GM12864 (cell line): ENCODE results near the gene PIP5K1B.

ENCODE experiments used
- DNase-seq: peaks from one replicate; pipeline ENCODE4 v3.0.0-alpha.2; 2011; ENCODE audit warnings: low read depth
- H3K4me3 ChIP-seq: 2 replicates; pipeline ENCODE4 v1.5.1; 2011; ENCODE audit warnings: mild to moderate bottlenecking, low read depth, low read length, control low read depth
- TF ChIP-seq, protein P1 (sequence below): IDR thresholded peaks from 2 replicates; pipeline ENCODE4 v1.5.1; 2011; ENCODE audit warnings: low read depth, mild to moderate bottlenecking, moderate library complexity, low read length, control low read depth, inconsistent platforms; ENCODE audit errors: missing control alignments

The PIP5K1B gene

DNA sequence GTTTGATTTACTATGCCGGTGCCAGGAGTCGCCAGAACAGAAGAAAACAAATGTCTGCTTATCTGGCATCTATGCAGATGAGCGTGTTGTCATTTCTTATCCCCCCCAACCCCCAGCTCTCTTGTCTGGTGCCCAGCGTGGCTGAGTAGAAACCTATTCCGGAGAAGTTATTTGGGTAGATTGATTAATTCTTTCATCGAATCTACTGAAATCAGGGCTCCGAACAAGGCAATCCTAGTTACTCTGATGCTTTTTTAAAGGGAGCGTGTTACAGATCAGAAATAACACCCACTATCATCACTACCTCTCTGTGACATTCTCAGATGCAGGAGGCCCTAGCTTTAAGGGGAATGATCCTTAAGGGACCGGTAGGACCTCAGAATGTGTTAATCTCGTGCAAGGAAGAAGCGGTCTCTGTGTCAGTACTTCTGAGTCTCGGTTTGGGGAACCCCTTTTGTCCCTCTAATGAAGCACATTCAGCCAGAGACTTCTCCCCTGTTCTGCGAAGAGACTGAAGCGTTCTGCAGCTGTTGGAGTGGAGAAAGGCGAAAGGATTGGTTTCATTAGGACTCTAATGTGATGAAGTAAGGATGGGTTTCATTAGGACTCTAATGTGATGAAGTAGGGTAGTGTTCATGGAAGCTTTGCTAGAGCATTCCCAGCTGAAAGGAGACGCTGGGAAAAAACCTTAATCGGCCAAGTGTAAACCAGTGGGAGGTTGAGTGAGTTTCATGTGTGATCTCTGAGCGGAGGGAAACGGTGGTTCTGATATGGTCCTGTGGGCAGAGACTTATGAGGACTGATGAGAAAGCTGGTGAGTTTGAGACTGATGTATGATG is 1.5 kb downstream of the PIP5K1B start:
- peak overlapping the region; percentile 84 for H3K4me3 ChIP-seq
- DNase-seq: peak; percentile 58
- TF ChIP-seq, protein P1, sequence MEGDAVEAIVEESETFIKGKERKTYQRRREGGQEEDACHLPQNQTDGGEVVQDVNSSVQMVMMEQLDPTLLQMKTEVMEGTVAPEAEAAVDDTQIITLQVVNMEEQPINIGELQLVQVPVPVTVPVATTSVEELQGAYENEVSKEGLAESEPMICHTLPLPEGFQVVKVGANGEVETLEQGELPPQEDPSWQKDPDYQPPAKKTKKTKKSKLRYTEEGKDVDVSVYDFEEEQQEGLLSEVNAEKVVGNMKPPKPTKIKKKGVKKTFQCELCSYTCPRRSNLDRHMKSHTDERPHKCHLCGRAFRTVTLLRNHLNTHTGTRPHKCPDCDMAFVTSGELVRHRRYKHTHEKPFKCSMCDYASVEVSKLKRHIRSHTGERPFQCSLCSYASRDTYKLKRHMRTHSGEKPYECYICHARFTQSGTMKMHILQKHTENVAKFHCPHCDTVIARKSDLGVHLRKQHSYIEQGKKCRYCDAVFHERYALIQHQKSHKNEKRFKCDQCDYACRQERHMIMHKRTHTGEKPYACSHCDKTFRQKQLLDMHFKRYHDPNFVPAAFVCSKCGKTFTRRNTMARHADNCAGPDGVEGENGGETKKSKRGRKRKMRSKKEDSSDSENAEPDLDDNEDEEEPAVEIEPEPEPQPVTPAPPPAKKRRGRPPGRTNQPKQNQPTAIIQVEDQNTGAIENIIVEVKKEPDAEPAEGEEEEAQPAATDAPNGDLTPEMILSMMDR: no peak

DNA sequence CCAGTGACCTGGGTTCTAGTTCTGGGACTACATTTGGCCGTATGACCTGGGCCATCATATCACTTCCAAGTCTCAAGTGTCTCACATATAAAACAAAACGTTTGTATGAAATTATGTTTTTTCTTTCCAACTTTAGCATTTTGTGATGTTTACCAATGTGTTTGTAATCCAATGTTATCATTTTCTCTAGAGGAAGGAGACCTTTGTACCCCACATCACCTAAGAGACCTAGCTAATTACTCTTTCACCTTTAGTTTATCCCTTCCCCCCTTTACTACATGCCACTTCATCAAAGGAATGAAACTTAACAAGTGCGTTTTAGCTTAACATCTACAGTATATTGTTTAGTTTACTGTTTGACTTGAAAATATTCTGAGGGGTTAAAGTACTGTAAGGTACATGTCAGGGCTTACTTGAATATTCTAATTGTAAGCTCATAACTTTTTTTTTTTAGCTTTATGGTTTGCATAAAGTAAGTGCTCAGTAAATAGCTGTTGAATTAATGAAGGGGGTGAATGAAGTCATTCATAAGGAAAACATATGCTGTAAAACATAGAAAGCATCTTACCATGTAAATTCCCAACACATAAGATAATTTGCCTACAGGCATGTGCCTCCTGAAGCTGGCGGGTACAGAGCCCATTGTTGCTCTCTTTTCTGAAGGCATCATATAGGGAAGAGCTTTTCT is 2.9 kb downstream of the PIP5K1B start:
- TF ChIP-seq, protein P1: no peak
- H3K4me3 ChIP-seq: no peak overlapping the region; the same call in 1 of the 2 replicates
- no peak for DNase-seq

DNA sequence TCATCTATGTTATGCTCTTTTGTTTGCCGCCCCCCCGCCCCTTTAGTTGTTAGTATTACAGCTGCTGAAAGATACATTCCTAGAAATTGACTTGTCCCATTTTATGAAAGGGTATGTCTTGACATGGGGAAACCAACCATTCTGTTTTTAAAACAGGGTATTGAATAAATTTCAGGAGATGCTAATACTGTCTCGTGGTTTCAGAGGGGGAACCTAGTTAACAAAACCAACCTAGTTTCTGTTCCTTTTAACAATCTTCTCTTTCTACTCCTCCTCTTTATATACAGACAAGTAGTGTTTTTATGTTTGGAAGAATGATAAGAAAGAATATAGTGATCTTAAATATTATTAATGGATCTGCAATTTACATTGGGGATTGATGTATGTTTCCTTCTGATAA is 3.5 kb downstream of the PIP5K1B start:
- H3K4me3 ChIP-seq: no peak overlapping the region
- TF ChIP-seq, protein P1: no peak
- DNase-seq: no peak

DNA sequence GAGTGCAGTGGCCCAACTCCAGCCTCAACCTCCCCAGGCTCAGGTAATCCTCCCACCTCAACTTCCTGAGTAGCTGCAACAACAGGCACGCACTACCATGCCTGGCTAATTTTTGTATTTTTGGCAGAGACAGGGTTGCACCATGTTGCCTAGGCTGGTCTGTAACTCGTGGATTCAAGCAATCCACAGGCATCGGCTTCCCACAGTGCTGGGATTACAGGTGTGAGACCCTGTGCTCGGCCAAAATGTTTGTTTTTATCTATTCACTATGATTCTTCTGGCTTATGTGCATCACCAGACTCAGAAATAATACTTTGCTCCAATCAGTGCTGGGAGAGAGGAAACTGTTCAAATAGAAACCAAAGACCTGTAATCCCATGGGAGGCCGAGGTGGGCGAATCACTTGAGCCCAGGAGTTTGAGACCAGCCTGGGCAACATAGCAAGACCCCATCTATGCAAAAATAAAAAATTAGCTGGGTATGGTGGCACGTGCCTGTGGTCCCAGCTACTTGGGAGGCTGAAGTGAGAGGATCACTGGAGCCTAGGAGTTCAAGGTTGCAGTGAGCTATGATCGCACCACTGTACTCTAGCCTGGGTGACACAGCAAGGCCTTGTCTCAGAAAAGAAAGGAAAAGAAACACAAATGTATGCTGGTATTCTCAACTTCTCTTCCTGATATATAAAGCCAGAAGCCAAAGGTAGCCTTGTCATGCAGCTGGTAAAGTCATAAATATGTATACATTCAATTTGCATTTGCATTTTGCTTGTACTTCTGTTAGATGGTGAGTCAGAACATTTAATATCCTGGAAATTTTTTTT is 4.5 kb downstream of the PIP5K1B start:
- H3K4me3 ChIP-seq: no peak overlapping the region
- DNase-seq: no peak
- TF ChIP-seq, protein P1: no peak

DNA sequence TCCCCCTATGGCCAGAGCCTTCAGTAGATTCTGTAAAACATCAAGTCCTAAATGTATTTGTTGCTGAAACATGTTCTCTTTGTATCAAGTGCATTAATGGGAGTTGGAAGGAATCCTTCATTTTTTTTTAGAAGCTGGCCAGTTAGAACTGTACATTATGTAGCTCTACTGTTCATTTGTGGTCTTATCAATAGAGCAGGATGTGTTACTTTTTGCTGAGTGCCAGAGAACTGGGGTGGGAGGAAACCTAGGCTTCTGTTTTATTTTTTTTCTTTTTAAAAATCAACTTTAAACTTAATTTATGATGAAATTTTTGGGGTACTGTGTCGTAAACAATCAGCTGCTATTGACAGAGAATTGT is 5.1 kb downstream of the PIP5K1B start:
- DNase-seq: no peak
- TF ChIP-seq, protein P1: no peak
- no peak overlapping the region for H3K4me3 ChIP-seq

DNA sequence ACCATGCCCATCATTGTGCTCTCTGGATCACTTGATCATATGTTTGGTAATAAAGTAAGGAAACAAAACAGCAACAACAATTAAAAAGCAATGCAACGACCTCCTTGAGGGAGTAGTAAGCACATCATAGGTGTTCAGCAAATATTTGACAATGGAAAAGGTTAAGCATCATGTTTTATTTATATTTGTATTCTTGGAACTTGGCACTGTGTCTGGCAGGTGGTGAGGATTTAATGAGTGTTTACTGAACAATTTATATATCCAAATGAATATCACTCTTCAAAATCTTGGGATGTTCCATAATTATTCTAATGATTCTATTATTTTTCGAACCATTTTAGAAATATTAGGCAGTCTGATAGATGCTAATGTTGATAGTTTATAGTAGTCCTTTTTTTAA is 6.2 kb downstream of the PIP5K1B start:
- DNase-seq: no peak
- TF ChIP-seq, protein P1: no peak
- no peak overlapping the region for H3K4me3 ChIP-seq
